Measurements from ENCODE around the gene SIGLEC7. TPM values are rescaled to one million over a fixed set of nuclear protein-coding genes. Genes with fewer than 3 reads are reported as not detected.

Gene SIGLEC7
- total and polyA plus RNA-seq, 3 donors from 2014 or later = 0.79 to 2.0 (median 1.2) TPM

- 46 to 58% methylated on average over 3 of the region's 3 CpGs for WGBS, 2 donors
- intact Hi-C loops (cut with DNase I; ENCODE audit: low total_unique reads) = no loop called here
- H3K27me3 ChIP-seq = no peaks in the 10 kb centered on the region
- peaks cover 13% of the 10 kb centered on the region for H3K4me1 ChIP-seq
- no peak for TF ChIP-seq POLR2A (IDR thresholded peaks at IDR 0.05)
- TF ChIP-seq, protein P1, sequence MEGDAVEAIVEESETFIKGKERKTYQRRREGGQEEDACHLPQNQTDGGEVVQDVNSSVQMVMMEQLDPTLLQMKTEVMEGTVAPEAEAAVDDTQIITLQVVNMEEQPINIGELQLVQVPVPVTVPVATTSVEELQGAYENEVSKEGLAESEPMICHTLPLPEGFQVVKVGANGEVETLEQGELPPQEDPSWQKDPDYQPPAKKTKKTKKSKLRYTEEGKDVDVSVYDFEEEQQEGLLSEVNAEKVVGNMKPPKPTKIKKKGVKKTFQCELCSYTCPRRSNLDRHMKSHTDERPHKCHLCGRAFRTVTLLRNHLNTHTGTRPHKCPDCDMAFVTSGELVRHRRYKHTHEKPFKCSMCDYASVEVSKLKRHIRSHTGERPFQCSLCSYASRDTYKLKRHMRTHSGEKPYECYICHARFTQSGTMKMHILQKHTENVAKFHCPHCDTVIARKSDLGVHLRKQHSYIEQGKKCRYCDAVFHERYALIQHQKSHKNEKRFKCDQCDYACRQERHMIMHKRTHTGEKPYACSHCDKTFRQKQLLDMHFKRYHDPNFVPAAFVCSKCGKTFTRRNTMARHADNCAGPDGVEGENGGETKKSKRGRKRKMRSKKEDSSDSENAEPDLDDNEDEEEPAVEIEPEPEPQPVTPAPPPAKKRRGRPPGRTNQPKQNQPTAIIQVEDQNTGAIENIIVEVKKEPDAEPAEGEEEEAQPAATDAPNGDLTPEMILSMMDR (IDR thresholded peaks at IDR 0.05) = no peak
- no peaks in the 10 kb centered on the region for H3K36me3 ChIP-seq (ENCODE audit: low read depth, missing control alignments)
- peak overlapping the region in 1 of 2 donors; percentile 53 for H3K27ac ChIP-seq
- no peak overlapping the region for H3K4me3 ChIP-seq
- peak; percentile 56 for DNase-seq
- H3K9me3 ChIP-seq = no peaks in the 10 kb centered on the region
Measured at GRCh38 chr19:51163257-51163656, 21.2 kb downstream of the SIGLEC7 start.

DNA sequence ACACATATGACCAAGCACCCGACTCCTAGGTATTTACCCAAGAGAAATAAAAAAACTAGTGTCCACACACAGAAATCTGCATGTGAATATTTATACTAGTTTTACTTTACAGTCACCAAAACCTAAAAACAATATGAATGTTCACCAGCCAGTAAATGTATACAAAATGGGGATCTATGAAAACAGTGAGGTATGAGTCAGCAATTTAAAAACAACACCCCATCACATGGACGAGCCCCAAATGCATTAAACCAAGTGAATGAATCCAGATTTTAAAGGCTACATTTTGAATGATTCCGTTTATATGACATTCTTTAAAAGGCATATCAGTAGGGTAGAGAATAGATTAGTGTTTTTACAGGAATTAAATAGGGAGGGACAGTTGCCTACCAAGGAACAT, 22.1 kb downstream of the SIGLEC7 start:
- Histone ChIP-seq H3K4me1 (peaks cover 20% of the 10 kb centered on the region), H3K27ac (no peak overlapping the region), H3K36me3 (ENCODE audit: low read depth, missing control alignments) (no peaks in the 10 kb centered on the region), H3K27me3 (no peaks in the 10 kb centered on the region), H3K4me3 (no peak overlapping the region), H3K9me3 (no peaks in the 10 kb centered on the region)
- TF ChIP-seq, protein P1 (IDR thresholded peaks at IDR 0.05) = no peak
- TF ChIP-seq POLR2A (IDR thresholded peaks at IDR 0.05) = no peak
- no peak for DNase-seq
- 80 to 84% methylated on average over 3 of the region's 3 CpGs for WGBS, 2 donors
- intact Hi-C loops (cut with DNase I; ENCODE audit: low total_unique reads) = no loop called here

DNA sequence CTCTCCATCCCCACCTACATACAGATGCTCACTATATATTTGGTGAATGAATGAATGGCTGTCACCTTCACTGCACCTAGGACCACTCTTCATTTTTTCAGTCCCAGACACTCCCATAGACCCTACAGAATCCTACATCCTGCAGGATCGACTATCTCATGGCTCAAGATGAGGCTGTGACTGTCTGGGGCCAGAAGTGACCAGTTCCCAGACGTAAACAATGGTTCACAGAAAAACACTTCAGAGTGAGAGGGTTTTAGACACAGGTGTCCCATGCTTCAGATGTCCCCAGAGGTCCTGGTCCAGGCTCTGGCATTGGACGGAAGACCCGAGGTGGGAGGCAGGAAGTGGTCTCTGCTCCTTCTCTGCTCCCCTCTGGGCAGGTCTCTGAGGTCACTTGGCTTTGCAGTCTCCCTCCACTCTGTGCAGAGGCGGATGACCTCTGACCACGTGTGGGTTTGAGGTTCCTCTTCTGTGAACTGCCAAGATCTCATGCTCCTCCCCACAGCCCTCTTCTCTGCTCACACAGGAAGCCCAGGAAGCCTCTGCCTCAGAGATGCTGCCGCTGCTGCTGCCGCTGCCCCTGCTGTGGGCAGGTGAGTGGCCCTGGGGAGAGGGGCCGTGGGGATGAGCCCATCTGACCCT, 24.9 kb downstream of the SIGLEC7 start:
- no peaks in the 10 kb centered on the region for H3K36me3 ChIP-seq (ENCODE audit: low read depth, missing control alignments)
- H3K4me3 ChIP-seq = no peak overlapping the region
- H3K27ac ChIP-seq = no peak overlapping the region
- intact Hi-C loops (cut with DNase I; ENCODE audit: low total_unique reads) = no loop called here
- WGBS, 2 donors = 56 to 78% methylated on average over 2 to 9 of the region's 9 CpGs
- no peak for TF ChIP-seq POLR2A (IDR thresholded peaks at IDR 0.05)
- TF ChIP-seq, protein P1 (IDR thresholded peaks at IDR 0.05) = no peak
- no peak for DNase-seq
- no peaks in the 10 kb centered on the region for H3K9me3 ChIP-seq
- H3K4me1 ChIP-seq = peaks cover 20% of the 10 kb centered on the region
- no peaks in the 10 kb centered on the region for H3K27me3 ChIP-seq

DNA sequence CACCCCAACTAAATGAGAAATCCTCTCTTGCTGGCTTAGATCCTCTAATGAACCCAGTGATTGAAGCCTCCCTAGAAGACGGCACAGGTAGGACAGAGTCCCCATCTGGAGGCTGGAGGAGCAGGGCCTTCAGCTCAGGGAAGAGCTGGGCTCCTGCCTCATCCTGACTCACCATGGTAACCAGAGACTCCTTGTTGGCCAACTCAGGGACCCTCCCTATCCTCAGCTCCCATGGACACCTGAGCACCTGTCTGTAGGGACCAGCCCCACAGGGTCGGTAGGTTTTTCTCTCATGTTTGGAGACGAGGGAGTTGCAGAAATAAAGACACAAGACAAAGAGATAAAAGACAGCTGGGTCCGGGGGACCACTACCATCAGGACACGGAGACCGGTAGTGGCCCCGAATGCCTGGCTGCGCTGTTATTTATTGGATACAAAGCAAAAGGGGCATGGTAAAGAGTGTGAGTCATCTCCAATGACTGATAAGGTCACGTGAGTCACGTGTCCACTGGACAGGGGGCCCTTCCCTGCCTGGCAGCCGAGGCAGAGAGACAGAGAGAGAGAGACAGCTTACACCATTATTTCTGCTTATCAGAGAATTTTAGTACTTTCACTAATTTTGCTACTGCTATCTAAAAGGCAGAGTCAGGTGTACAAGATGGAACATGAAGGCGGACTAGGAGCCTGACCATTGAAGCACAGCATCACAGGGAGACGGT, 26.6 kb downstream of the SIGLEC7 start:
- Histone ChIP-seq H3K27me3 (no peaks in the 10 kb centered on the region), H3K9me3 (no peaks in the 10 kb centered on the region), H3K4me1 (peaks cover 11% of the 10 kb centered on the region), H3K27ac (peak overlapping the region in 1 of 2 donors; percentile 61), H3K36me3 (ENCODE audit: low read depth, missing control alignments) (no peaks in the 10 kb centered on the region), H3K4me3 (no peak overlapping the region)
- no peak for TF ChIP-seq POLR2A (IDR thresholded peaks at IDR 0.05)
- TF ChIP-seq, protein P1 (IDR thresholded peaks at IDR 0.05) = no peak
- peak; percentile 30 for DNase-seq
- WGBS, 2 donors = 59 to 72% methylated on average over 13 of the region's 13 CpGs
- intact Hi-C loops (cut with DNase I; ENCODE audit: low total_unique reads) = no loop called here
